Measurements from ENCODE around the gene LMF2.

Gene LMF2, protein sequence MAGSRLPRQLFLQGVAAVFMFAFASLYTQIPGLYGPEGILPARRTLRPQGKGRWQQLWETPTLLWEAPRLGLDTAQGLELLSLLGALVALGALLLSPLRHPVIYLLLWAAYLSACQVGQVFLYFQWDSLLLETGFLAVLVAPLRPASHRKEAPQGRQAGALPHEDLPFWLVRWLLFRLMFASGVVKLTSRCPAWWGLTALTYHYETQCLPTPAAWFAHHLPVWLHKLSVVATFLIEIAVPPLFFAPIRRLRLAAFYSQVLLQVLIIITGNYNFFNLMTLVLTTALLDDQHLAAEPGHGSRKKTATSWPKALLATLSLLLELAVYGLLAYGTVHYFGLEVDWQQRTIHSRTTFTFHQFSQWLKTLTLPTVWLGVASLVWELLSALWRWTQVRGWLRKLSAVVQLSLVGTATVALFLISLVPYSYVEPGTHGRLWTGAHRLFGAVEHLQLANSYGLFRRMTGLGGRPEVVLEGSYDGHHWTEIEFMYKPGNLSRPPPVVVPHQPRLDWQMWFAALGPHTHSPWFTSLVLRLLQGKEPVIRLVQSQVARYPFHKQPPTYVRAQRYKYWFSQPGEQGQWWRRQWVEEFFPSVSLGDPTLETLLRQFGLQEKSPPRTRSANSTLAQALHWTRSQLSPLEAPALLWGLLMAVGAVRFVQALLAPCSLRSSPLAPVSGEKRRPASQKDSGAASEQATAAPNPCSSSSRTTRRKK

DNA sequence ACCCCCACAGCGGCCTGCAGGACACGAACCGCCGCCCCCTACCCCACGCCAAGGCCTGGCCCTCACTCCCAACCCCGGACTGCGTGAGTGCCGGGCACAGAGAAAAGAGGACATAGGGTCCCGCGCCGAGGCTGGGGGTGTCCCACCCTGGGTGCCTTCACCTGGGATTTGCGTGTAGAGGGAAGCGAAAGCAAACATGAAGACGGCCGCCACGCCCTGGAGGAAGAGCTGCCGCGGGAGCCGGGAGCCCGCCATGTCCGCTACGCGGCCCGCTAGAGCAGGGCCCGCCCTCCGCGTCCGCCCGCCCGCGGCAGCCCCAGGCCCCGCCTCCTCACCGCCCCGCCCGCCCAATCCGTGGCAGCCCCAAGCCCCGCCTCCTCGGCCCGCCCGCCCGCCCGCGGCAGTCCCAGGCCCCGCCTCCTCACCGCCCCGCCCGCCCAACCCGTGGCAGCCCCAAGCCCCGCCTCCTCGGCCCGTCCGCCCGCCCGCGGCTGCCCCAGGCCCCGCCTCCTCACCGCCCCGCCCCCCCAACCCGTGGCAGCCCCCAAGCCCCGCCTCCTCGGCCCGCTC, at the start of gene LMF2:
LMF2 (minus strand) TSS at position 282 of the 570 bp plus-strand sequence; CDS start at position 255, 27 bp downstream.
- no peak for DNase-seq (ENCODE audit: low spot score)

DNA sequence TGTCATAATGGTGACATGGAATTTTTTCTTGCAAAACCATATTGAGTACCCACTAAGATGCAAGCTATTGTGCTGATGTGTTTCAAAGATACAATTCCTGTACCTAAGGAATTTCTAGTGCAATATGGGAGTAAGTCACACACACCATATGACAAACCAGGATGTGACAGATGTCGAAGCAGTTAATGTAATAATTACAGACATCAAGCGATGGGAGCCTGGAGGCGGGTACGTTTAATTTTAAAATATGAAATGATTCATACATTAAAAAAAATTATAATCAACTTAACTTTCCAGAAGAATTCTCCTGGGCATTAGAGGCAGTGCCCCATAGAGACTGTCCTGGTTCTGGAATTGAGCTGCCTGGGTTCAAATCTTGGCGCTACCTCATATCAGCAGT, 49.2 kb upstream of the LMF2 start:
- no peak for DNase-seq (ENCODE audit: low spot score)

DNA sequence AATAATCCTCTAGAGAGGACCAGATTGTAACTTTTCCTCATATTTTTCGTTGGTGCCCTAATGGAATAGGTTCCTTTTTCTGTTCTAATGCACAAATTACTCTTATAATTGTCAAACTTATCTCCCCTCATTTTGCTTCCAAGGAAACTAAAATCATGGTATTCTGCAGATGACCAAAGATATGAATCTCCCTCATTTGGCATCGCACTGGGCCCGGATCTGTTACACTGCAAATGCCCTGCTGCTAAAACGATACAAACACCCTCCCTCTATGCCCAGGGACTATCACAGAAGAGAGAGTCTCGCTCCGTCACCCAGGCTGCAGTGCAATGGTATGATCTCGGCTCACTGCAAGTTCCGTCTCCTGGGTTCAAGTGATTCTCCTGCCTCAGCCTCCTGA, 45.8 kb upstream of the LMF2 start:
- DNase-seq (ENCODE audit: low spot score): no peak

DNA sequence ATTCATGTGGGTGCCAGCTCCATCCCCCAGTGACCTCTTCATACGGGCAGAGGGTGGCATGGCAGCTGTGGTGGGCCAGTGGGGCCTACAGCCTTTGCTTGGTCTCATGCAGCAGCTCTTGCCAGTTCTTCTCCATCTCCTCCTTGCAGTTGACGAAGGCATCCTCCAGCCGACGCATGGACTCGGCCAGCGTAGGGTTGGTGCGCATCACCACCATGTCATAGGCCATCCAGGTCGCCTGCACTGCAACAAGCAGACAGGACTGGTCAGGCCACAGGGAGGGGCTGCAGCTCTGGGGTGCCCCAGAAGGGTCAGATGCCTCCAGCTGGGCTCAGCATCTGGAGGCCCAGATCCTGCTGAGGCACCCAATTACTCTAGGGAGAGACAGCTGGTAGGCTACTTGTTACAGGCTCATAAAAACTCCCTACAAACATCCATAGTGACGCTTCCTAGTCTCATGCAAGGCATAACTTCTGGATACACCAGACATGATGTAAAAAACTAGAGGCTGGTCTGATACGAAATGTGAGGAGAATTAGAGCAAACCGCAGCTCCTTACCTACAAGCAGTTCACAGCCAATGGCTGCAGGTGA, 43.8 kb upstream of the LMF2 start:
- DNase-seq (ENCODE audit: low spot score): no peak

DNA sequence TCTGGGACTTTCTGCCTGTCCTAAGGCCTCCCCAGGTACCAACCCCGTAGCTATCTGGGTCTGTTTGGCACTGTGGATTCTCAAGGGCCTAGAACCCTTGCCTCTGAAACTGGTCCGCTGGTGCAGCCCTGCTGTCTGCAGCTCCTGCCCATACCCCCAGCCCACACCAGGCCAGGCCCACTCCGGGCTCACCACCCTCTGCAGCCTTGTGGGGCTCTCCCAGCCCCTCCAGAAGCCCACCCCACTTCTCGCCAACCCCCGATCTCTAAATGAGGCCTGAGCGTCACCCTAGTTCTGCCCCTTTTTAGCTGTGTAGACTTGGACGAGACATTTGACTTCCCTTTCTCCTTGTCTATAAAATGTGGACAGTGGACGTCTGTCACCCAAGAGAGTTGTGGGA, 42.9 kb upstream of the LMF2 start:
- DNase-seq (ENCODE audit: low spot score): no peak

DNA sequence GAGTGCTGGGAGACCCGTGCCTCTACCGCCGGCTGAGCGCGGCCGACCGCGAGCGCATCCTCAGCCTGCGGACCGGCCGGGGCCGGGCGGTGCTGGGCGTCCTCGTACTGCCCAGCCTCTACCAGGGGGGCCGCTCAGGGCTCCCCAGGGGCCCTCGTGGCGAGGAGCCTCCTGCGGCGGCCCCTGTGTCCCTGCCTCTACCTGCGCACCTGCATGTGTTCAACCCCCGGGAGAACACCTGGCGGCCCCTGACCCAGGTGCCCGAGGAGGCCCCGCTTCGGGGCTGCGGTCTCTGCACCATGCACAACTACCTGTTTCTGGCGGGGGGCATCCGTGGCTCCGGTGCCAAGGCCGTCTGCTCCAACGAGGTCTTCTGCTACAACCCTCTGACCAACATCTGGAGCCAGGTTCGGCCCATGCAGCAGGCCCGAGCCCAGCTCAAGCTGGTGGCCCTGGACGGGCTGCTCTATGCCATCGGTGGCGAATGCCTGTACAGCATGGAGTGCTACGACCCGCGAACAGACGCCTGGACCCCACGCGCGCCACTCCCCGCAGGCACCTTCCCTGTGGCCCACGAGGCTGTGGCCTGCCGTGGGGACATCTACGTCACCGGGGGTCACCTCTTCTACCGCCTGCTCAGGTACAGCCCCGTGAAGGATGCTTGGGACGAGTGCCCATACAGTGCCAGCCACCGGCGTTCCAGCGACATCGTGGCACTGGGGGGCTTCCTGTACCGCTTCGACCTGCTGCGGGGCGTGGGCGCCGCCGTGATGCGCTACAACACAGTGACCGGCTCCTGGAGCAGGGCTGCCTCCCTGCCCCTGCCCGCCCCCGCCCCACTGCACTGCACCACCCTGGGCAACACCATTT, 41.7 kb upstream of the LMF2 start:
- no peak for DNase-seq (ENCODE audit: low spot score)

DNA sequence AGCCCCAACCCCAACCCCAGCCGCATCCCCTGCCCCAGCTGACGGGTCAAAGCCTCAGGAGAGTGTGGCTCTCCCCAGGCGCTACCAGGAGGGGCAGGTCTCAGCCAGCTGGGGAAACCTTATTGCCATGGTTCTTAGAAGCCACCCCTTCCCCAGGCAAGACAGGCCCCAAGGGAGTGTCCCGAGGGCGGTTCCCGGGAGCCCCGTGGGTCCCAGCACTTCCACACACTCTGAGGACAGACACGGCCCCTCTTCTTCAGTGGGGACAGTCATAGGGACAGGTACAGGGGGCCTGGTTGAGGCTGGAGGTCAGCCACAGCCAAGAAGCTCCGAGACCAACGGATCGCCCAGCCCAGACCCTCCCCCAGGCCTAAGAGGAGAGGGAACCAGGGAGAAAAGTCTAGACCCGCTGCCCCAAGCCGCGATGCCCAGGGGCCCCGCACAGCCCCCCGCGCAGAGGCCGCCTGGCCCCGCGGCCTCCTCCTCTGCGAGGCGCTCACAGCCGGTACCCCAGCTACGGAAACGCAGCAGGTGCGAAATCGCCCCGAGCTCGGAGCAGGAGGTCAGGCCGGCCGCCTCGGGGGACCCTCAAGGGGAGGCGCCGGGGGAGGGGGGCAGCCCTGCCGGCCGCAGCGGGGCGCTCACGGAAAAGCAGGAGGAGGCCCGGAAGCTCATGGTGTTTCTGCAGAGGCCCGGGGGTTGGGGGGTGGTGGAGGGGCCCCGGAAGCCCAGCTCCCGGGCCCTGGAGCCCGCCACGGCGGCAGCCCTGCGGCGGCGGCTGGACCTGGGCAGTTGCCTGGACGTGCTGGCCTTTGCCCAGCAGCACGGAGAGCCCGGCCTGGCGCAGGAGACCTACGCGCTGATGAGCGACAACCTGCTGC, 40.8 kb upstream of the LMF2 start:
- no peak for DNase-seq (ENCODE audit: low spot score)

DNA sequence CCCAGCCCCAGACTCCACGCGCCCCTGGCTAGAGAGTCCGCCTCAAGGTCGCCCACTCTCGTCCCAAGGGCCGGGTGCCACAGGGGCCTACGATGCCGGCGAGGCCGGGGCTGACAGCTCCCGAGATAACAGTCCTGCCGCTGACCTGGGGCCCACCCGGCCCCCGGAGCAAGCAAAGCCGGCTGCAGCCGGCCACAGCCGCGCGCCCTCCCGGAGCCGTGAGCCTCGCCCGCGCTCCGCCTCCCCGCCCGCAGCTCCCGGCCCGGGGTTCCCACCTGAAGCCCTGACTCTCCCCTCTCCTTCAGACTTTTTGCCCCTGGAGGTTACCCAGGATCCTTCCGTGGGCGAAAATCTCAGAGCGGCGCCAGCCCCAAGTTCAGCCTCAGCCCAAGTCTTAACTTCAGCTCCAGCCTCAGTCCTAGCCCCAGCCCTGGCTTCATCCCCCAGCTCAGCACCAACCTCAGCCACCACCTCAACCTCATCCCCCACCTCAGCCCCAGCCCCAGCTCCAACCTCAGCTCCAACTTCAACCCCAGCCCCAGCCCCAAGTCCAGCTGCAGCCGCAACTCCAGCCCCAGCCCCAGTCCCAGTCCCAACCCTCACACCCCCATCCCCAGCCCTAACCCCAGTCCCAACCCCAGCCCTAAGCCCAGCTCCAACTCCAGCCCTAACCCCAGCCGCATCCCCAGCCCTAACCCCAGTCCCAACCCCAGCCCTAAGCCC, 39.9 kb upstream of the LMF2 start:
- no peak for DNase-seq (ENCODE audit: low spot score)

DNA sequence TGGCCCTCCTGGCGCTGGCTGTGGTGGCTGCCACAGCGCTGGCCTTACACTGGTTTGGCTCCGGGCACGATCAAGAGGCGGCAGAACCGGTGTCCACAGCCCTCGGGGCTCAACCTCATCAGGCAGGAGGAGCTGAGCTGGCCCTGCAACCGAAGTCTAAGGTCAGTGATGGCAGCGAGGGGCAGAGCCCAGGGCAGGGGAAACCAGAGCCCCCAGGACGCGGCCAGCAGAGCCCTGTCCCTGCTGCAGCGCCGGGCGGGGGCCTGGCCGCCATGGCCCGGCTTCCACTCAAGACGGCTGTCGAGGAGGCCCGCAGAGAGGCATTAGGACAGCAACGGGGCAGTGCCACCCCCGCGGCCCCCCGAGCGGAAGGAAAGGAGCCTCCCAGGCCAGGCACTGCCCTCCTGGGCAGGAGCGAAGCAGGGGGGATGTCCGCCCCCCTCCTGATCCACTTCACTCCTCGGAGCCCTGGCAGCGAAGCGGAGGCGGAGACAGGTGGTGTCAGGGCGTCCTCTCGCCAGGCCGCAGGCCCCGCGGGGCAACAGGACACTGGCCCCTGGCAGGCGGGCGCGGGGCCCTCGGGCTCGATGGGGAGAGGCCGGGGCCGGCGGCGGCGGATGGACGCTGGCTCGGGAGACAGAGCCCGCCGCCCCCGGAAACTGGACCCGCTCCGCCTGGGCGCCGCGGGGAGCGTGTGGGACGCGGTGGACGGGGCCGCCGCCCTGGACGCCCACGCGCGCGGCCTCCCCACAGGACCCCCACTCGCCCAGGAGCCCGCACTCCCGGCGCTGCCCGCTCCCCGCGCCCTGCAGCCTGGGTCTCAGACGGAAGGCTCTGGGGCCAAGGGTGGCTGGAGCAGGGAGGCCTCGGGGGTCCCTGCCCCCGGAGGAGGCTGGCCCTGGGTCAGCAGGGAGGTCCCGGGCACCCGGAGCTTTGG, 39.1 kb upstream of the LMF2 start:
- DNase-seq (ENCODE audit: low spot score): no peak

DNA sequence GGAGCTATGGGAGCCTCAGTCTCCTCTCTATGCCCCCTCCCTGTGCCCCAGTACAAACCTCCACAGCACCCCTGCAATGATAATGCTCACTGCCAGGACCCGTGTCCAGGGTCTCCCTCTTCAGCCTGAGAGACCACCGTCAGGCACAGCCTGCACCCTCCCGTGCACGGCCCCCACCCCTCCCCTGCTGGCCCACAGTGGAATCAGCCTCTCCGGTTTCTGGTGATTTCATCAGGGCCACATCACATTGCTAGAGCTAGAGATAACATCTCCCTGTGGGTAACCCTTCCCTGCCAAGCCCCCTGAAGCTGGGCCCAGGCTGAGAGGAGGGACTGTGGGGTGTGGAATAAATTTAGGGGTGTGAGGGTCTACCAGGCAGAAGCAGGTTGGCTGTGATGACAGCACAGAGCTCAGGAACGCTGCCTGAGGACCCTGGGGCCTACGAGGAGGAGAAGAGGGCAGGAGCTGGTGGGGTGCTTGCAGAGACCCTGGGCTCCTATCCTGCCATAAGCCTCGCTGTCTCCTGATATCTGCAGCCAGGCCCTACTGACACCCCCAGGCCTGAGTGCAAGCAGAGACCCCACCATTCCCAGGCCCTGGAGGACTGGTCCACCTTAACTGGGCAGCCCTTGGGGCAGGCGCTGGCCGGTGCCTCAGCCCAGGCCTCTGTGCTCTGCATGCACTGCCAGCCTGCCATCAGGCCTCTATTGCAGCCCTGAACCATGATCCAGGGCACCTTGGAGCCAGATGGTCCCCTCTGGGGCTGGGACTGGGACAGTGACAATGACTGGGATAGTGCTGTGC, 38.2 kb upstream of the LMF2 start, which contains the start of gene KLHDC7B:
KLHDC7B (plus strand) TSS at position 378 of the 804 bp plus-strand sequence; CDS start at position 723, 345 bp downstream.
- no peak for DNase-seq (ENCODE audit: low spot score)

DNA sequence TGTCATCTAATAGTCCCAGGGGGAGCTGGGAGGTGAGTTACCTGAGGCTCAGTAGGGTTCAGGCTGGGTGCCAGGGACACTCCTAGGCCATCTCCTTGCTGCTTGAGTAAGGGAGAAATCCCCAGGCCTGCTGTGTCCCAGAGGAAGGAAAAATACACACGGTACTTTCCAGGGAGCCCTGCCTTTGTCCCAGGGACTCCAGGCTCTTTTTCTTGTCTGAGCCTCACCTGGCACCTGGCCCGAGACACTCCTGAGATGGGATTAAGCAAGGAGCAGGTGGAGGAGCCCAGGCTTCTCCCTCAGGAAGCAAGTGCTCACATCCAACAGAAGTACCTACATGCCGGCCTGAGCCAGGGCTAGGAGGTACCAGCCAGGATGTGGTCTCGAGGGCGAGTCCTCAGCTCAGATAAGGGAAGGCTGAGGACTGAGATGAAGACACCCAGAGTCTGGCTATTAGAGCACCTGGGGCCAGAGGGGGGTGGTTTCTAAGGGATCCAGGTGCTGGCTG, 37.3 kb upstream of the LMF2 start:
- DNase-seq (ENCODE audit: low spot score): peak; percentile 50

DNA sequence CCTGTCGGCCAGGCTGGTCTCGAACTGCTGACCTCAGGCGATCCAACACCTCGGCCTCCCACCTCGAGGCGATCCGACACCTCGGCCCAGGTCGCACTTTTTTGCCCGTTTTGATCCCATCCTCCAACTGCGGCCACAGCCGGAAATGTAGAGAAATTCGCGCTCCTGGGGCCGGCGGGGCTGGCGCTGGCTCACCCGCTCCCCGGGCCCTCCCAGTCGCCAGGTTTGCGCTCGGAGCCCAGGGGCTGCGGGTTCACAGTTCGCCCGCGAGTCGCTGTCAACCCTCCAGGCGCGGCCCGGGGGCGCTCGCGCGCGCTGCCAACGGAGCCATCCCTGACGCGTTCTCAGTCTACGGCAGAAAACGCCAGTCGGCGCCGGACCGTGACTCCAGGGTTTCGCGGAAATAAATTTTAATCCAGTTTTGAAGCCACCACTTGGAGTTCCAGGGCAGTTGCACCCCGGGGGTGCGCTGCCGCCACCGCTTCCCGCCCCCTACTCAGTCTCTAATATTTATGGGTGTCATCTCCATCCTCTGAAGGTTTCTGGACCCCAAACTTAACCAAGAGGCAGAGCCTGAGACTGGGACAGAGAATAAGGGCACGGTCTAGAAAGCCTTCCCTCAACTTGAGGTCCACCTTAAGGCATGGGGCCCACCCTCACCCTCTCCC, 36.7 kb upstream of the LMF2 start:
- DNase-seq (ENCODE audit: low spot score): peak; percentile 83

DNA sequence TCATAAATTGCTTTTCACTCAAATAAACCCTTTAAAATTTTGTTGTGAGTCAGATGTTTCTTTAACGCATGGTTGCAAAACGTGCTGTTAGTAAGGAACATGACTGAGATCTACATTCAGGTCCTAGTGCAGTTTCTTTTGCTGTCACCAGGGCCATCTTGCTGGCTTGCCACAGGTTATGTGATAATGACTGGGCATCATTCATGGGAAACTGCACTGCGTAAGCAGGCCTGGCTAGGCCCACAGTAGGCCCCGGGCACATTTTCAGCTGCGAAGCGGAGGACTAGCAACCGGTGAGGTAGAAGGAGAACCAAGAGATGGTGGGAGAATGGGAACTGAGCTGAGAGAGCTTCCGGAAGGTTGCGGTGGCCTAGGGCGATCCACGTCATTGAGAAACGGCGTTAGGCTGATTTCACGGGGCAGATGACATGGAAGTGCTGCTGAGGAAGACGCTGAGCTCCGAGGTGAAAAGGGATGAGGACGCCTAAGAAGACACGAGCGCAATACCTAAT, 35.0 kb upstream of the LMF2 start:
- DNase-seq (ENCODE audit: low spot score): no peak

DNA sequence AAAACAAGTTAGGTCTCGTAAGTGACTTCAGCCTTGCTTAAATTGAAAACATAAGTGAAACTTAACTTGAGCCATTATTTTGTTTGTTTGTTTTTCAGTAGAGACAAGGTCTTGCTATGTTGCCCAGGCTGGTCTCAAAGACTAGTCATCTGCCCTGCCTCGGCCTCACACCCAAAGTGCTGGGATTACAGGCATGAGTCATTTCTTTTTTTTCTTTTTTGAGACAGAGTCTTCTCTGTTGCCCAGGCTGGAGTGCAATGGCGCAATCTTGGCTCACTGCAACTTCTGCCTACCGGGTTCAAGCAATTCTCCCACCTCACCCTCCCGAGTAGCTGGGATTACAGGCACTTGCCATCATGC, 34.1 kb upstream of the LMF2 start:
- peak; percentile 71 for DNase-seq (ENCODE audit: low spot score)

DNA sequence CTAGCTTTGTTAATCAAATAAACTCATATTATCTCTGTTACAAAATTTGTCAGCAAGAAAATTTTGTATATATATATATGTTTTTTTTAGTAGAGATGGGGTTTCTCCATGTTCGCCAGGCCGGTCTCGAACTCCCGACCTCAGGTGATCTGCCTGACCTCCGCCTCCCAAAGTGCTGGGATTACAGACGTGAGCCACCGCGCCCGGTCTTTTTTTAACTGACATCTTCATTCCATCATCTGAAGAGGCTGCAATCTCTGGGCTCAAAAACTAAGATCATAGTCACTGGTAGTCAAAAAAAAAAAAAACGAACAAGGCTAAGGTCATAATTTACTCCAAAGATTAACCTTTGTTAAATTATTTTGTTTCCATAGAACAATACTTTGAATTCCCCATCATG, 32.9 kb upstream of the LMF2 start:
- no peak for DNase-seq (ENCODE audit: low spot score)

DNA sequence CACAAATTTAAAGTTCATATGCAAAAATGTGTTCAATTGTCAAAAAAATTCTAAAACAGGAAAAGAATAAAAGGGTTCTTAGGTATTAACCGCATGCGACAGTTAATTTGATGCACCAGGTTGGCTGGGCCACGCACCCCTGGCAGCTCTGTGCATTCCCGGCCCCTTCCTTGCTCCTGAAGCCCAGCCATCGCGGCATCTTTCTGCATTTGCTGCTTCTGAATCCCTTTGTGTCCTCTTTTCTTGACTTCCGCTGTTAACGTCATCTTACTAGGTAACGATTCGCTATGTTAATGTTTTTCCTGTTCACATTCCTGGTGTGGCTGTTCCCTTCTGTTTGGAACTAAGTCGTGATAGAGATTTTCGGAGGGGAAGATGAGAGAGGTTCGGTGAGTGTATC, 30.3 kb upstream of the LMF2 start:
- no peak for DNase-seq (ENCODE audit: low spot score)

DNA sequence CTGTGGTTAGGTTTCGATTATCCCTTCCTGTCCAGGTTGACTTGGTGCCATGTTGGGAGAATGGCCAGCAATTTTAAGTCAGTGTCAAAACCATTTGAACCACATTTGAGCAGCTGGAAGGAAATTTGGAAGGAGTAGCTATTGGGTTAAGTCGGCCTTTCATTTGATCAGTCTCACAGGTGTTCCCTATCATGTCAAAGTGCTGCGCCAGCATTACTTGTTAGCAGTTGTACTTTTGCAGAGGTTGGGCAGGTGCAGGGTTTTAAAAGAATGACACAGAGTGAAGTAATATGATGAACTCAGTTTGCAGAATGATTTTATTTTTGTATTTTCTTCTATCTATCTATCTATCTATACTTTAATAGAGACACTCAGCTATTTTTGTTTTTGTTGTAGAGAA, 28.7 kb upstream of the LMF2 start:
- DNase-seq (ENCODE audit: low spot score): no peak

Data from kidney tubule cell (primary cell).